SKM-1 treated with dmso at 0.1 percent for 144 hours (cell line): ENCODE measurements around the gene PKNOX1.
"Not testable (repeated sequence)": the region's sequence is repeated elsewhere in the genome, so short reads cannot be mapped to it uniquely, and the experiment has no call there.

Source experiments
- DNase-seq: peaks from one replicate; lab custom pipeline; 2025; ENCODE audit not compliant: unreplicated experiment; lab: John Stamatoyannopoulos, UW

The PKNOX1 gene

DNA sequence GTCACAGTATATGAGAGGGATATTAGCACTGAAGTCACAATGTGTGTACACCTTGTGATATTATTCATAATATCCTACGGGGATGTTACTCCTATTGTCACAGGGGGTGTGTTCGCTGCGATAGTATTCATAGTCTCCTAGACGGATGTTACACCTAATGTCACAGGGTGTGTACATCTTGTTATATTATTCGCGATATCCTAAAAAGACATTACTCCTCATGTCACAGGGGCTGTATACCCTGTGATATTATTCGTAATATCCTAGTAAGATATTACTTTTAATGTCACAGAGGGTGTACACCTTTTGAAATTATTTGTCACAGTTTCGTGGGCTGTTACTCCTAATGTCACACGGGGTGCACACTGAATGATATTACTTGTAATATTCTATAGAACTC is 23.2 kb upstream of the PKNOX1 start:
- not testable (repeated sequence) for DNase-seq

DNA sequence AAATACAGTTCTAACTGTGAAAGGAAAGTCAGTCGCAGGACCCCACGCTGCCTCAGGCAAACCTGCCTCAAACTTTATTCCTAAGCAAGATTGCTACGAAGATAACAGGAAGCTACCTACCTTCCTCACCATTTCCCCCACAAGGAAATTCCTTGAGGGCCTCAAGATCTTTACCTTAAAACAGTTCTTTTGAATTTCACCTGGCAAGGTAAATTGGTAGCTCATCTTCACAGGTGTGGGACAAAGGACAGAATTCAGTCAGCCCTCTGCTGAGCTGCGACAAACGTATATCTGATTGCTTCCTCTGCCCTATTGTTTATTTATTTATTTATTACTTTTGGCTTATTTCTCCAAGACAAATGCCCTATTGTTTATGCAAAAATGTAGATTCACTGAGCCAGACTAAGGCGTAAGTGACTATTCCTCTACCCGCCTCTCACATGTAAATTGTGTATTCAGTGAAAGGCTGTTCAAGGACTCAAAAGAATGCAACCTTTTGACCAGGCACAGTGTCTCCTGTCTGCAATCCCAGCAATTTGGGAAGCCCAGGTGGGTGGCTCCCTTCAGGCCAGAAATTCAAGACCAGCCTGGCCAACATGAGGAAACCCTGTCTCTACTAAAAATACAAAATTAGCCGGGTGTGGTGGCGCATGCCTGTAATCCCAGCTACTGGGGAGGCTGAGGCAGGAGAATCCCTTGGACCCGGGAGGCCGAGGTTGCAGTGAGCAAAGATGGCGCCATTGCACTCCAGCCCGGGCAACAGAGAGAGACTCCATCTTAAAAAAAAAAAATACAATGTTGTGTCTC is 17.3 kb upstream of the PKNOX1 start:
- DNase-seq = no peak

DNA sequence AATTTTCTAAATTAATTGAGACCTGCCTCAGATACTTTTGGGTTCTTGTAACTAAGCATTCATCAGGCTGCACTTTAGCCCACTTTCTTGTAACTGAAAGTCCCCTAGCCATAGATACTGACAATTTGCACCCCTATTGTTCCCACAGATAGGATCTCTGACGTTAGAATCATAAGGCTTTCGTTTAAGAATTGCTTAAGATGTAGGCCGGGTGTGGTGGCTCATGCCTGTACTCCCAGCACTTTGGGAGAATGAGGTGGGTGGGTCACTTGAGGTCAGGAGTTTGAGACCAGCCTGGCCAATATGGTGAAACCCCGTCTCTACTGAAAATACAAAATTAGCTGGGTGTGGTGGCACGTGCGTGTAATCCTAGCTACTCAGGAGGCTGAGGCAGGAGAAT is 16.2 kb upstream of the PKNOX1 start:
- not testable (repeated sequence) for DNase-seq

DNA sequence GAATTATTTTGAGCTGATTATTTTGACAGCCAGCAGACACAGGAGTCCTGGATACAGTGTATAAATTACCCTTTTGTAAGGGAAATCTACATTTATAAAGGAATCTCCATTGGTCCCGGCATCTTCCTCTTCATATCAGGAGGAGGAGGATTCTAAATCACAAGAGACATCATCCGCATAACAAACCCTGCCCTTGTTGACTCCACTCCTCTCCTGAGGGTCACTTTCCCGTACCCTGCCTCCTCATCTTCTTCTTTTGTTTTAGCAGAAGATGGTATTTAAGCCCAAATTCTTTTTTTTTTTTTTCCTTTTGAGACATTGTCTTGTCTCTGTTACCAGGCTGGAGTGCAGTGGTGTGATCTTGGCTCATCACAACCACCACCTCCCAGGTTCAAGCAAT is 14.6 kb upstream of the PKNOX1 start:
- no peak for DNase-seq

DNA sequence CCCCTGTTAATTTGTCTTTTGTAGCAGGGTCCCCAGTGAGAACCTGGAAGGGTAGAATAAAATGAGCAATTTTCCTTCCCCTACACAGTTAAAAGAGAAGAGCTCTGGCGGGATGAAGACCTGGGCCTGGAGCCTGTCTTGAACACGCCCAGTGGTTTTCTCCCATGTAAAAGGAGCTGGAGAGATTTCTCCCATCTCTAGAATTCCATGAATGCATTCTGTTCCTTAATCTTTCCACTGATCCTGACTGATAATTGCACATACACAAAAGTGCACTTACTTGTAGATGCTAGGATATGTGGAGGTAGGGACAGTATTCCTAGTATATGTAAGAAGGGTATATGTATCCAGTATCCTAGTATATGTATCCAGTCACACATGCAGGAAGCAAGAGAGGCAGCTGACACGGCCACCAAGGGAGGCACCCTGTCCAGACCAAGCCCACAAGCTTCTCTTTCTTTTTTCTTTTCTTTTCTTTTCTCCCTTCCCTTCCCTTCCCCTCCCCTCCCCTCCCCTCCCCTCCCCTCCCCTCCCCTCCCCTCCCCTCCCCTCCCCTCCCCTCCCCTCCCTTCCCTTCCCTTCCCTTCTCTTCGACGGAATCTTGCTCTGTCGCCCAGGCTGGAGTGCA is 11.9 kb upstream of the PKNOX1 start:
- no peak for DNase-seq

DNA sequence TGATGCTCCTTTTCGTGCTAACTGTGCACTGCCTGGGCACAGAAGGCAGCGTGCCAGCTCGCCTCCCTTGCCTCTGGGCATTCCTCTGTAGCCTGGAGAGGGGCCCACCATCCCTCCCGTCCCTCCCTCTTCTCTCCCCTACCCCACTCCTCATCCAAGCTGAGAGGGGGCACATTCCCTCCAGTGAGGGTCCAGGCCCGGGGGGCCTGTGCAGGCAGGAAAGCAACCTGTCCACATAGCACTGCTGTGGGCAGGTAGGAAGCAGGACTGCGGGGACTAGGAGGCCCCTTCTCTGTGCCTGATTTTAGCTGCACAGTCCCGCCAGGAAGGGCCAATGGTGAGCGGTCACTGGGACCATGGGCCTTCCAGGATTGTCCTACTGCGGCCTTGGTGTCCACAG is 10.3 kb upstream of the PKNOX1 start:
- DNase-seq = no peak

DNA sequence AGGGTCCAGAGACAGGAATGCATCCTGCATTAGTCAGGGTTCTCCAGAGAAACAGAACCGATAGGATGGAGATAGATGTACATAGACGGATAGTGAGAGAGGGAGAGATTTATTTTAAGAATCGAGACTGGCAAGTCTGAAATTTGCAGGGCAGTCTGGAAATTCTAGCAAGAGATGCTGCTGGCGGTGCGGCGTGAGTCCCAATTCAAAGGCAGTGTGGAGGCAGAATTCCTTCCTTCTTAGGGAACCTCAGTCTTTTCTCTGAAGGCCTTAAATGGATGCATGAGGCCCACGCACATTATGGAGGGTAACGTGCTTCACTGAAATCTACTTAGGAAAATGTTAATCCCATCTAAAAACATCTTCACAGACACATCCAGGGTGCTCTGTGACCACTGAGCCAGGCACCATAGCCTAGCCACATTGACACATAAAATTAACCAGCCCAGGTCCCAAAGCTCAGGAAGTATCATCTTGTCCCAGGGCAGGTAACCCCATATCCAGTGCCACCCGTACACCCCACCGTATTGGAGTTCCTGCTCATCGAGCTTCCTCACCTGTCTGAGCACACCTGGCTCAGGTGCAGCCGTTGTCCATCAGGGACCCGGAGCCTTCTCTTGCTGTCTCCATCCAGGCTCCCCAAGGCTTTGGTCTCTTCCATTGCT is 9.7 kb upstream of the PKNOX1 start:
- DNase-seq = no peak

DNA sequence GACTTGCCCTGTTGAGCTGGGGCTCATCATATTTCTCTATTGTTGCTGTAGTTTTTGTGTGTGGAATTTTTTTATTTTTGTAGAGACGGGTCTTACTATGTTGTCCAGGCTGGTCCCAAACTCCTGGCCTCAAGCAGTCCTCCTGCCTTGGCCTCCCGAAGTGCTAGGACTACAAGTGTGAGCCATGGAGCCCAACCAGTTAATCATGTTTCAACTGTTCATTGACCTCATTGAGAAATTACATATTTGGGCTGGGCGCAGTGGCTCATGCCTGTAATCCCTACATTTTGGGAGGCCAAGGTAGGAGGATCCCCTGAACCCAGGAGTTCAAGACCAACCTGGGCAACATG is 9.2 kb upstream of the PKNOX1 start:
- no peak for DNase-seq

DNA sequence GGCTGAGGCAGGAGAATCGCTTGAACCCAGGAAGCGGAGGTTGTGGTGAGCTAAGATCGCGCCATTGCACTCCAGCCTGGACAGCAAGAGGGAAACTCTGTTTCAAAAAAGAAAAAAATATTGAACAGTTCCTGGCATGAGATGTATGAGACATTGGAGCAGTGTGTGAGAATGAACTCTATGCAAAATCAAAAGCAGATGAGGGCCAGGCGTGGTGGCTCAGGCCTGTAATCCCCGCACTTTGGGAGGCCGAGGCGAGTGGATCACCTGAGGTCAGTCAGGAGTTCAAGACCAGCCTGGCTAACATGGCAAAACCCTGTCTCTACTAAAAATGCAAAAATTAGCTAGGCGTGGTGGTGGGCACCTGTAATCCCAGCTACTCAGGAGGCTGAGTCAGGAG is 6.7 kb upstream of the PKNOX1 start:
- DNase-seq = not testable (repeated sequence)

DNA sequence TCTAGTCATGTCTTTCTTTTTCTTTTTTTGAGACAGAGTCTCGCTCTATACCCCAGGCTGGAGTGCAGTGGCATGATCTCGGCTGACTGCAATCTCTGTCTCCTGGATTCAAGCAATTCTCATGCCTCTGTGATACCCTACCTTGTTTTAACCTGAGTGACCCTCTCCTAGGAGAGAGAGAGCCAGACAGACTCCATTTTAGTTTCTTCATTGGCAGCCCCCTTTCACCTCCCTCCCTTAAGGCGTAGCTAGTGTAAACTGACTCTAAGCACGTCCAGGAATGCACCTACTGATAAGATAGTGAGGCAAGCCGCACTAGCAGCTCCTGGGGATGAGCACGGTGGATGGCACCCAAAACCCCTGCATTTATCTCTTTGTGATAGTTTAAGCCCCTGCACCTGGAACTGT is 5.2 kb upstream of the PKNOX1 start:
- DNase-seq = no peak

DNA sequence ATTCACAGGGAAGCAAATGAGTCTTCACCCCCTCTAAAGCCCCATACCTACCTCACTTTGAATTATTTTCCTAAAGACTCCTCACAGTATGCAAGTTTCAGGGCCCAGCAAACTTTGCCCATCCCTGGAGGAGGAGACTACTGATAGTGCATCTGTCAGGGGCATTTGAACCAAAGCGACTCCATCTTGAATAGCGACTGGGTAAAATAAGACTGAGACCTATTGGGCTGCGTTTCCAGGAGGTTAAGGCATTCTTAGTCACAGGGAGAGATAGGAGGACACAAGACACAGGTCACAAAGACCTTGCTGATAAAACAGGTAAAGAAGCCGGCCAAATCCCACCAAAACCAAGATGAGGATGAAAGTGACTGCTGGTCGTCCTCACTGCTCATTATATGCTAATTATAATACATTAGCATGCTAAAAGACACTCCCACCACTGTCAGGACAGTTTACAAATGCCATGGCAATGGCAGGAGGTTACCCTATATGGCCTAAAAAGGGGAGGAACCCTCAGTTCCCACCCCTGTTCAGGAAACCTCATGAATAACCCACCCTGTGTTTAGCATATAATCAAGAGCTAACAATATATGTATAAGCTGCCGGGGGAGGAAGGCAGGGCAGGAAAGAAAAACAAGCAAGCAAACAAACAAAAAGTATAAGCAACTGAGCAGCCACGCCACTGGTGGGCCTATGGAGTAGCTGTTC is 3.3 kb upstream of the PKNOX1 start:
- DNase-seq = no peak

DNA sequence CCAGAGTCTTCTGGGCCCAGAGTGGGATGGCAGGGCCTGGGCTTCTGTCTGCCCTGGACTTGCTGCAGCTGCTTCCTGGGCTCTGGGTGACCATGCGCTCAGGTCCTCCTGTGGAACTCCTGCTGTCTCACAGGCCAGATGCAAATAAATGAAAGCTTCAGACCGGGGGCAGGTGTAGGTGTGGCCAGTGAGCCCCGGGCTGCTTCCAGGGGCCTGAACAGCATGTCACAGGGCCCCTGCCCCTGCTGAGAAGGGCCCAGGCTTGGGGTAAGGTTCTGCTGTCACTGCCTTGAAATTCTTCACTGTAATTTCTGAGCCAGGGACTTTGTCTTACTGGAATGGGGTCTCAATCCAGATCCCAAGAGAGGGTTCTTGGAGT is 2.5 kb upstream of the PKNOX1 start:
- DNase-seq = no peak

DNA sequence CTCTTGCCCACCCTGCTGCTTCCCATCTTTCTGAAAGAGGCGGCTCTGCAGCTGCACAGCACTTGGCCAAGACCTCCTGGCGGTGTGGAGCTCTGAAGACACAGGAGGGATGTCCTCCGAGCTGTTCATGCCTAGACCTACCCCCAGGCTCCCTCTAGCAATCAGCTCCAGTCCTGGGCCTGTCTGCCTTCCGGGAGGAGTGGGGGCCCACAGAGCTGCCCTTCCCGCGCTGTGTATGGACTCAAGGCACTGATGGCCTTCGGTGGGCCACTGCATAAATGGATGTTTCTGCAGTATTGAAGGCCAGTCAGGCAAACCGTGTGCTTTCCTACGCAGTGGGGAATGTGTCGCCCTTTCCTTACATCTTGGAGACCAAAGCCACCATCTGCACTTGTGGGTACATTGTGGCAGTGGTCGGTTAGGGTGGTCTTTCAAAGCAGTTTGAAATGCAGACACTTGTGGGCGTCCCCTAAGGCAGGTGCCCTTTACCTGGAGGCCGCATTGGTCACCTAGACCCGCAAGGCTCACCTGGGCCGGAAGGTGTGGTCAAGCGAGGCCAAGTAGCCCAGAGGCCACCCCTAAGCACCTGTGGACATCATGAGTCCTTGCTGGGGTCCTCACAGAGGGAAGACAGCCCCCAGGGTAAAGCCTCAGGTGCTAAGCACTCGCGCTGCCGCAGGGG is 912 bp upstream of the PKNOX1 start:
- no peak for DNase-seq

DNA sequence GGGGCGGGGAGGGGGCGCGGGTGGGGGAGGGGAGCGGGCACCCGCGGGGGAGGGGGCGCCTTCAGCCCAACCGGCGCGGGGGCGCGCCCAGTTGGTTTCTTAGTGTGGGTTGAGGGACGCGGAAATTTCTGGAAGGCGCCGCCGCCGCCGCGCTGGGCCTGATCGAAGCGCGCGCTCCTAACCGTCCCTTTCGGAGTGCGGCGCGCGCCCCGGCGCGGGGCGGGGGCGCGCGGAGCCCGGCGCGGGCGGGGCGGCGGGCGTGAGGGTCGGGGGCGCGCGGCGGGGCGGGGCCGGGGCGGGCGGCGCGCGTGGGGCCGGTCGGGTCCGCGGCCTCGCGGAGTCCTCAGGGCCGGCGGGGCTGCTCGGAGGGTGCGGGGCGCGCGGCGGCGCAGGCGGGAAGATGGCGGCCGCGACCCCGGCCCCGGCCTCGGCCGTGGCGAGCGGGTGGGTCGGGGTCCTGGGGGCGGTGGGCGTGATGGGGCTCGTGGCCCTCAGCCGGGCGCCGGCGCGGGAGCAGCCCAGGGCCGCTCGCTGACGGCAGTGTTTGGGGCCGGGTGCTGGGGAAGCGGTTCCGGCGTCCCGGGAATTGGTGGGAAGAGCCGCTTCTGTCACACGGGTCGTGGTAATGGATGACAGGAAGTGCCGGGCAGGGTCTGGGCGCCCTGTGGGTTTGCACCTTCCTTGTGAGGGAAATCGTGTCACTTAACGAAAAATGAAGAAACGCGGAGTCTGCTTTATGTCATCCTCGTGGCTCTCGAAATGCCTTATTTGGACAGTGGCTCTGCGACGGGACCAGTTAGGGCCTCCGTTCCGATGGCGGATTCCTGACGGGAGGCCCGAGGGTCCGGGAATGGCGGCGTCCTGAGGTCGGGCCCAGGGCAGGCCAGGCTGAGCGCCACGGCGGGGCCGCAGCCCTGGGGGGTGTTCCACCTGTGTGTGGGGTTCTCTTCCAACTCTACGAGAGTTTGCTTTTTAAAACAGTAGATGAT is 764 bp downstream of the PKNOX1 start:
- peak; percentile 42 for DNase-seq

DNA sequence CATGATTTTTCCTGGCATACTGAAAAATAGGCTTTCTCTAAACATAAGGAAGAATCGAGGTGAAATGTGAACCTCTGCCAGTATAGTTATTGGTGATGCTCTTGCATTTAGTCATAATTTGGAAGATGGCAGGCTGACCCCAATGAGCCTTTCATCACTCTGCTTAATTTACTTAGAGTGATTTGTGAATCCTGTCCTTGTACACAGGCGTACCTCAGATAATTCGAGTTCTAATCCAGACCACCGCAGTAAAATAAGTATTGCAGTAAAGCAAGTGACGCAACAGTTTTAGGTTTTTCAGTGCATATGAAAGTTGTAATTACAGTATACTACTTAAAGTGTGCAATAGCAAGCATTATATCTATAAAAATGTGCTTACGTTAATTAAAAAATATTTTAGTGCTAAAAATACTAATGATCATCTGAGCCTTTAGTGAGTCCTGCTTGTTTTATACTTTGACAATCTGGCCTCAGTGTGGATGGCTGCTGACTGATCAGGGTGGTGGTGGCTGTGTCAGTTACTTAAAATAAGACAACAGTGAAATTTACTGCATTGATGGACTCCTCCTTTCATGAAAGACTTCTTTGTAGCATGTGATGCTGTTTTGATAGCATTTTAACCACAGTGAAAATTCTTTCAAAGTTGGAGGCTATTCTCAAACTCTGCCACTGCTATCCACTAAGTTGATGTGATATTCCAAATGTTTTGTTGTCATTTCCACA is 1.7 kb downstream of the PKNOX1 start:
- DNase-seq = no peak

DNA sequence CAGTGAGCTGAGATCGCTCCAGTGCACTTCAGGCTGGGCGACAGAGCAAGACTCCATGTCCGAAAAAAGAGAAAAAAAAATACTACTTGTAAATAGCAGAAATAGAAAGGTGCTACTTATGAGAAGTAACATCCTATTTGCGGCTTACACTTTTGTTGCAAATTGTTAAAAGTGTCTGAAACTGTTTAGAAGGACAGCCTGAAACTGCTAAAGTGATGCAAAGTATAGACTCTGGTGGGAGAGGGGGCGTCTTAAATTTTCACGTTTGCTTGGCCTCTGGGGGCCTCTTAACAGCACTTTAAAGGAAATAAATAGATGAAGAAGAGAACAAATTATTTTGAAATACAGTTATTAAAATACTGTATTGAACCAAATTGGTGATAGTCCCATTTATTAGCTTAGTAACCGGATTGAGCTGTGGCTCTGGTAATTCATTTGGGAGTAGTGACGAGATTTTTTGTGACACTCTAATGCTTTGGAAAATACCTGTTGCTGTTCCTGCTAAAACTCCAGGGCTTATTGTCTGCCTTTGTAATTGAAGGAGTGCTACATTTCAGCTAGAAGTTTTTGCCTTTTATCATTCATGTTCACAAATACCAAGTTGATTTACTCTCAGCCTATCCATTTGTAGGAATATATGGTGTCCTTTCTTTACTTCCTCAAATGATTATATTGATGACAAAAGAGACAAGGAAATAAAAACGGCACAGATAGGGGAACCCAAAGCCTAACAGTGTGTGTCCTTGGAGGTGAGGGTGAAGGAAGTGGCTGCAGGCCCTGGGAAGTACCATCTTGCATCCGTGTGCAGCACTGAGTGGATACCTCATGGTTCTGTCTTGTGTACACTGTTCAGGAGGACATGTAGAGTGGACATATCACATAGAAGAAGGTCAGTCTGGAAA is 6.2 kb downstream of the PKNOX1 start:
- DNase-seq = peak; percentile 25

DNA sequence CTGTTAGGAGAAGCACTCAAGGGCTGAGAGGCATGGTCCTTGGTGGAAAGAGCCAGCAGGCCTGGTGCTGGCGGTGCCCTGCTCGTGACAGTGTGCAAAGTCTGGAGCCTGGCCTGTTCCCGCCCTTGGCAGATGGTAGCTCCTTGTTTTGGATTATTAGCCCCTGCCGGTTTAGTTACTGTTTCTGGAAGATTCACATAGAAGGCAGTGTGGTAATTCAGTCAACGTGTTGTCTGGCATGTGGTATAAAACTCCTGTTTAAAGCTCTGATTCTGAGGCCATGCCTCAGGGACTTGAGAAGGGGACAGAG is 6.8 kb downstream of the PKNOX1 start:
- DNase-seq = no peak

DNA sequence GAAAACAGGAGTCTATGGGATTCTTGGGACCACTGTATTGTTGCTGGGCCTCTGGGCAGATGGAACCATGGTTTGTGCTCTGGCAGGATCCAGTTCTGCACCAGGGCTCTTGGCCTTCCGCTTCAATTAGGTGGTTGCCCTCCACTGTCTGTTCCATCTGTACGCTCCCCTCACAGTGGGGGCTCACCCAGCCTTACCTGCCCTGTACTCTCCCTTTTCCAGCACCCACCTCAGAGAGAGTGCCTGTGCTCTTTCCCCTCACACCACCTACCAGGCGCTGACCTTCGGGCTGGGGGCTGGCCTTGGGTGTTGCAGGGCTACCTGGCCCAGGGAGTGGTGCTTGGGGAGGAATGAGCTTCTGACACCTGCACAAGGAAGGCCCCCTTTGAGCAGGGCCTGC is 7.5 kb downstream of the PKNOX1 start:
- DNase-seq = no peak

DNA sequence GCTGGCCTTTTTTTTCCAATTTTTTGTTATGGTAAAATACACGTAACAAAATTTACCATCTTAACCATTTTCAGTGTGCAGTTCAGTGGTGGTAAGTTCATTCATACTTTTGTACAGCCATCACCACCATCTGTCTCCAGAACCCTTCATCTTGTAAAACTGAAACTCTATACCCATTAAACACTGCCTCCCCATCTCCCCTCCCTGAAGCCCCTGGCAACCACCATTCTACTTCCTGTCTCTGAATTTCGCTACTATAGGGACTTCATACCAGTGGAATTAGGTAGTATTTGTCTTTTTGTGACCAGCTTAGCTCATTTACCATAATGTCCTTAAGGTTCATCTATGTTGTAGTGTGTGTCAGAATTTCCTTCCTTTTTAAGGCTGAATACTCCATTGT is 8.7 kb downstream of the PKNOX1 start:
- DNase-seq = no peak
